ENCODE data around the gene RMI2.

Gene RMI2

DNA sequence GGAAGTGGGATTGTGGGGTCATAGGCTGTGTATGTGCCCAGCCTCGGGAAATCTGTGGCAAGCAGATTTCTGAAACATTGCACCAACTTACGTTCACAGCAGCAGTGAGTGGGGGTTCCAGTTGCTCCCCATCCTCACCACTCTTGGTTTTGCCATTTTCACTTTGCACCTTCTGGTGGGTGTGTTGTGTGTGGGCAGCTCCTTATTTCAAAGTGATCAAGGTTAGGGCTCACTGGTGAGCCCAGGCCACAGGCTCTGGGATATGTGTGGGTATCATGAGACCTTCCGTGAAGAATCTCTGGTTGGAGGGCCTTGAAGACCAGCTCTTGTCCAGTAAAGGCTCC lies 34.7 kb upstream of the RMI2 start:
- DNase-seq: no peak

DNA sequence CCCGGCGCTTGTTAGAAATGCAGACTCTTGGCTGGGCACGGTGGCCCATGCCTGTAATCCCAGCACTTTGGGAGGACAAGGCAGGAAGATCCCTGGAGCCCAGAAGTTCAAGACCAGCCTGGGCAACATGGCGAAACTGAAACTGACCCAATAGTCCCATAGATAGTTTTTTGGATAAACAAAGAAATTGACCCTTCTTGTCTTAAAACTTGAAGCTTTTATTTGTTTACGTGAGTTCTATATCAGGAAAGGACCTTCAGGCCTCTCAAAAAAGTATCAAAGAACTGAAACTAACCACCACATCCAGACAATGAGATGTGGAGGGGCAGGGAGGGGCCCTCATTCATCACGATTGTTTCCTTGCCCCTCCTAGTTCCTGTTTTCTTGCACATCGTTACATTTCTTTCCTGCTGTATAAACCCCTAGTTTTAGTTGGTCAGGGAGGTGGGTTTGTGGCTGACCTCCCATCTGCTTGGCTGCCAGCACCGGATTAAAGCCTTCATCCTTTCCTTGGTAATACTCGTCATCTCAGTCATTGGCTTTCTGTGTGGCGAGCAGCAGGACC lies 34.2 kb upstream of the RMI2 start:
- peak; percentile 26 to 46 (median 37) for DNase-seq

DNA sequence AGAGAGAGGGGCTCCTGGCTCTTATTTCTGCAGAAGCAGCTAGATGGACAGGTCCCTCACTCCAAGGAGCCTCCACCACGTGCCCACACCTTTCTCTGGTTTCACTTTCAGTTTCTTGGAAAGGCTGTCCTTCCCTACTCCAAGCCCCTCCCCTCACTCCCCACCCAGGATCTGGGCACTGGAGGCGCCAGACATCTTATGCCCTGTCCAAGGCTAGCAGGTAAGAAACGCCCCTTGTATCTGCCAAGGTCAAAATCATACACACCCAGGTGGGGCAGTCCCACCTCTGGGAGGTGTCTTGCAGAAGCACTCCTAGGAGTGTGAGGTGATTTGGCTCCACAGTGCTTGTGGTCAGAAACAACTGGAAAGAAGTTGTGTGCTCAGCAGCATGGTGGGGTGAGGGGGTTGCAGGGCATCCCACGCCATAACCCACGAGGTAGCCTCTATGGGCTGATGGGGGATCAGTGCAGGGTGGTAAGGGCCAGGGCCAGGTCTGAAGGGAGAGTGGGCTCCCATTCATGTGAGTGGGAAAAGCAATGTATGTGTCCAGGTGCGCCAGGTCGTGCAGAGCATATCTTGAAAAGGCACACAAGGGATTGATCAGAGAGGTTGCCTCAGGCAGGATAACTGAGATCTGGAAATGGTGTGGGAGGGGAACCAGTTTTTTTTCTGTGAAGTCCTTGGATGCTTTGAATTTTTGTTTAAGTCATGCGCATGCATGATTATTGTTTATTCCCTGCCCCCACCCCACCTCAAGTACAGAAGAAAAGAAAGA lies 32.4 kb upstream of the RMI2 start:
- peak; percentile 12 to 48 (median 40) for DNase-seq

DNA sequence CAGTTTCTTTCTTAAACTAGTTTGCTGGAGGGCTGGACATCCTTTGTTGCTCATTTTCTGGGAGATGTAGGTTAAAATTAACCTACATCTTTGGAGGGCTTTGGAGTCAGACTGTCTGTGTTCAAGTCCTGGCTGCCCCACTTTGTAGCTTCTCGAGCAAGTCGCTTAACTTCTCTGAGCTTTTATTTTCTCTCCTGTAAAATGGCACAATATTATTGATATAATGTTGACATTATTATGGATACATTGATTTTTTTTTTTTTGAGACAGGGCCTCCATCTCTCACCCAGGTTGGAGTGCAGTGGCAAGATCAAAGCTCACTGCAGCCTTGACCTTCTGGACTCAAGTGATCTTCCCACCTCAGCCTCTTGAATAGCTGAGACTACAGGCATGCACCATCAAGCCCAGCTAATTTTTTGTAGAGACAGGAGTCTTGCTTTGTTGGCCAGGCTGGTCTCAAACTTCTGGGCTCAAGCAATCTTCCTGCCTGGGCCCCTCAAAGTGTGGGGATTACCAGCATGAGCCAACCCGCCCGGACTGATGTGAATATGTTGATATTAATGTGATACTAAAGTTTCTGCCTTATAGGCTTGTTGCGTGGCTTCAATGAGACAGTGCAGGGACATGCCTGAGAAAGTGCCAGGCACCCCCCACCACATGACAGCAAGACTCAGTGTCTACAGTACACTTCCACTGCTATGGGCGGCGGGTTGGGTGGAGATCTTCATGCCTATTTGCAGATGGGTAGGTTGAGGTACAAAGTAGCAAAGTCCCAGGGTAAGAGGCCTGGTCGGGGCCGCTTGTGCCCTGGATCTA lies 31.6 kb upstream of the RMI2 start:
- no peak for DNase-seq

DNA sequence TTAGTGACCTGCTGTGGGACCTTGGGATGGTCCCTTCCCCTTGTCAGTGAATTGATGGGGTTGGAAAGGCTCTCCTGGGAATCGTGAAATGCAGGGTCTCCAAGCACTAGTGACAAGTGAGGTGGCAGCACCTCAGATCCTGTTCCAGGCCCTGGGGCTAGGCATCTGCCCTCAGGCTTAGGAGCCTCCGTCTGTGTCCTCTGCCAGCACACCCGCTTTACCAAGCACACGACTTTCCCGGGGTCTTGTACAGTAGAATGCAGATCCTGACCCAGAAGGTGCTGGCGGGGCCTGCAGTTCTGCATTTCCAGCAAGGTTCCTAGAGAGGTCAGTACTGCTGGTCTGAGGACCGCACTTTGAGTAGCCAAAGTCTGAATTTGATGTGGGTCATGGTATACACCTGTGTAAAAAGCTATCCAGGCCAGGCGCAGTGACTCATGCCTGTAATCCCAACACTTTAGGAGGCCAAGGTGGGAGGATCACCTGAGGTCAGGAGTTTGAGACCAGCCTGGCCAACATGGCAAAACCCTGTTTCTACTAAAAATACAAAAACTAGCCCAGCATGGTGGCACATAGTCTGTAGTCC lies 30.9 kb upstream of the RMI2 start:
- no peak for DNase-seq

DNA sequence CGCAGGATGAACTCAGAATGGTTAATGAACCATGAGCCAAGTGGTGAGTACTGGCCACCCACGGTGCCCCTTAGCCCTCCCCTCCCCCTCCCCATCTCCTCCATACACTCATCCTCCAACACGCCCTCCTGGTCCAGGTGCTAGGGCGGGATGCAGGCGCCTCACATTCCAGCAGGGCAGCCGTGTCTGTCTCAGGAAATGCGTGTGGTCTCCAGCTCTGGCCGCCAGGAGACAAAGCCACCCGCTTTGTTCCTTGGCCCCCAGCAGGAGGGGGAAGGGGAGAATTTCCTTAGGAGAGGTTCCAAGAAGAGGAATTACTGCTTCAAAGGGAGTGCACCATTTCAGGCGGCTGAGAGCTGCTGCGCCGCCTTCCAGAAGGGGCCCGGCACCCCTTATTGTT lies 29.7 kb upstream of the RMI2 start:
- DNase-seq: no peak

DNA sequence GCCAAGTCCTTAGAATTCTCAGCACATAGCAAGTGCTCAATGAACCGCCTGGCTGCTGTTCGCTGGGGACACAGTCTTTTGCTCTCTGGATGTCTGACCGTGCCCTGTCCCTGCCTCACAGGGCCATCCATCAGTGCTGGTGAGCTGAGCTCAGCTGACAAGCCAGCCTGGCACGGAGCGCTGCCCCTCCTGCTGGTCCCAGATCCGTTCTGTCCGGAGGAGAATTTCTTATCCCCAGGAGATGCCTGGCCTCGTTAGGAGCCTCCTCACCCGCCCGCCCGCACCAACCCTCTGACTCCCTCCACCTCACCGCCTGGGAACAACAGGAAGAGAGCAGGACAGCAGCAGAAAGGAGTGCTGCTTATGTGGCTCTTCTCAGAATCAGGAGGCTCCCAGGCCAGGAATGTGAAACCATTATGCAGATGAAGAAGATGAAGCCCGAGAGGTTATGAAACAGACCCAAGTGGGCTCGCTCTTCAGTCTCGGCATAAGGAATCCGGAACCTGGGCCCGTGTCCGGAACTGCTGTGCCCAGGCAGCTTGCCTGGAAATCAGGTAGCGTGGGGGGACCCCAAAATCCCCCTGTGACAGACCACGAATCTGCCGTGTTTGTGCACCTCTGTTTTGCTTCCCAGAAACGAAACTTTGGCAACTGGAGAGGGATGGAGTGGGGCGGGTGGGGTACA lies 28.8 kb upstream of the RMI2 start:
- no peak for DNase-seq

DNA sequence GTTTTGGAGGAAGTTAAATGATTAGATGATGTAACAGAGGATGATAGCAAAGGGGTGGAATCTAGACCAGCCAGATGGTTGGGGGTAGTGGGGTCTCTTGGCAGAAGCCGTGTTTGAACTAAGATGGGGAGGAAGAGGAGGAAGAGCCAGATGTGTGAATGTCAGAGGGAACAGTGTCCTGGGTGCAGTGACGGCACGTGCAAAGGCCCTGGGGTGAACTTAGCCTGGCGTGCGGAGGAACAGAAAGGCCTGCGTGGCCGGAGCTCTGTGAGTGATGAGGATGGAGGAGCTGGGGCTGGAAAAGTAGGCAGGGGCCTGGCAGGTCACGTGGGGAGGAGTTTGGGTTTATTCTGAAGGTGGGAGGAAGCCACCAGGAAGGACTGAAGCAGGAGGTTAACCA lies 26.4 kb upstream of the RMI2 start:
- no peak for DNase-seq

DNA sequence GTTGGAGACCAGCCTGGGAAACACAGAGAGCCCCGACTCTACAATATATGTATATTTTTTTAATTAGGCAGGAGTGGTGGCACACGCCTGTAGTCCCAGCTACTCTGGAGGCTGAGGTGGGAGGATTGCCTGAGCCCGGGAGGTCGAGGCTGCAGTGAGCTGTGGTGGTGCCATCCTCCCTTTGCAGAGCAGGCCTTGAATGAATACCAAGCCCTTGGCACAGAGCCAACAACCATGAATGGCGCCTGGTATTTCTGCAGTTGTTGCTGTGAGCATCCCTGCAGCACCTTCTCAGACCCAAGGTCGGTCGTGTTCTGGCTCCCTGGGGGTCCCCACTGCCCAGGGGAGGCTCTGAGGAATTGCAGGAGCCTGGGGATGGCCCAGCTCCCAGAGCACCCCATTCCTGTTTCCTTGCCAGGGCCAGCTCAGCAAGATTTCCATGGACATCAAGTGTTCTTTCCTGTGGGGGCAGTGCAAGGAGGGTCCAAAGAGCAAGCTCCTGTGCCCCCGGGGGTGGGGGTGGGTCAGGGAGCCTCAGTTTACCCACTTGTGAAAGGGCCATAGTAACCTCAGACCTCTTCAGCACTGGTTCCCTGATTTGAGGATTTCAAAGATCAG lies 25.6 kb upstream of the RMI2 start:
- peak in 1 of 3 donors; percentile 23 for DNase-seq

DNA sequence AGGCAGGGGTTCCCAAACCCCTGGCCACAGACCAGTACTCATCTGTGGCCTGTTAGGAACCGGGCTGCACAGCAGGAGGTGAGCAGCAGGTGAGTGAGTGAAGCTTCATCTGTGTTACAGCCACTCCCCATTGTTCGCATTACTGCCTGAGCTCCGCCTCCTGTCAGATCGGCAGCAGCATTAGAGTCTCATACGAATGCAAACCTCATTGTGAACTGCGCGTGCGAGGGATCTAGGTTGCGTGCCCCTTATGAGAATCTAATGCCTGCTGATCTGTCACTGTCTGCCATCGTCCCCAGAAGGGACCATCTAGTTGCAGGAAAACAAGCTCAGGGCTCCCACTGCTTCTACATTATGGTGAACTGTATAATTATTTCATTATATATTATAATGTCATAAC lies 25.1 kb upstream of the RMI2 start:
- DNase-seq: no peak

DNA sequence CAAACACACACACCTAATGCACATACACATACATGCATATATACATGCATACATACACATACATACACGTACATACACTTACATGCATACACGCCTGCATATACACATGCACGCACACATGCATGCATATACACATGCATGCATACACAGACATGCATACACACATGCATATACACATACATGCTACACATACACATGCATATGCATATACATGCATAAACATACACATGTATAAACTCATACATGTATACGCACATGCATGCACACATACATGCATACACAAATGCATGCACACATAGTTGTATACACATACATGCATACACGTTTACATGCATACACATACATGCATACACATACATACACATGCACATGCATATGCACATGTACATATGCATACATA lies 23.6 kb upstream of the RMI2 start:
- DNase-seq: no peak

DNA sequence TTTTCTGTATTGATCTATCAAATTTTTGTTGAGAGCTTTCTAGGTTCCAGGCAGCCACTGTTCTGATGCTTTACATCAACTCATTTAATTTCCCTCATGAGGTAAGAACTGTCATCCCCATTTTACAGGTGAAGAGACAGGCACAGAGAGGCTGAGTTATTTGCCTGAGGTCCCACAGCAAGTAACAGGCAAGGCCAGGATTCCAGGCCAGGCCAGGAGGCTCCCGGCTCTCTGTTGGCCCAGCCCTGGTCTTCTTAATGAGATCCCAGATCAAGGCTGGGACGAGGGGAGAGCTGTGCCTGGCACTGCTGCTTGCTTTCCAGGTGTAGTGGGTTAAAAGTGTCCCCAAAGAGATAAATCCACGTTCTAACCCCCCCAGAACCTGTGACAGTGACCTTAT lies 22.4 kb upstream of the RMI2 start:
- no peak for DNase-seq

DNA sequence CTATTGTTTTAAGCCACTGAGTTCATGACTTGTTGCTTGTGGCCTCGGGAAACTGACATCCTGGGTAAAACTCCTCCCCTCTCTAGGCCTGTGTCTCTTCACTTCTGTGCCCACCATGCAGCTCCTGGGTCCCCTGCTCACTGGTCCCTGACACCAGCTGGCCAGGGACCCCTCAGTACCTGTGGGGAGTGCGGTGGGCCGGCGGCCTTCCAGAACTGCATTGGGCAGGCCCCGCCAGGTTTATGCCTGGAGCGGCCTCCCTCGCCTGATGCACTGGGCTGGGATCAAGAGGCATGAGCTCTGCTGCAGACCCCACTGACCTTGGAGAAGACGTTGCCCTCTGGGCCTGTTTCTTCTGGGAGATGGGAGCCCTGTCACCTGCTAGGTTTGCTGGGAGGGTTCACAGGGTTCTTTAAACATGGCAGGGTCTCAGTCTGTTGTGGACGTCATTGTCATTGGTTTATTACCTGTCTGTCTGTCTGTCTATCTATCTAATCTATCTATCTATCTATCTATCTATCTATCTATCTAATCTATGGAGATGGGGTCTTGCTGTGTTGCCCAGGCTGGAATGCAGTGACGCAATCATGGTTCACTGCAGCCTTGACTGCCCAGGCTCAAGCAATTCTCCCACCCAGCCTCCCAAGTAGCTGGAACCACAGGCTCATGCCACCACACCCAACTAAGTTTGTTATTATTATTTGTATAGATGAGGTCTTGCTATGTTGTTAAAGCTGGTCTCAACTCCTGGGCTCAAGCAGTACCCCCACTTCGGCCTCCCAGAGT lies 21.5 kb upstream of the RMI2 start:
- DNase-seq: no peak

DNA sequence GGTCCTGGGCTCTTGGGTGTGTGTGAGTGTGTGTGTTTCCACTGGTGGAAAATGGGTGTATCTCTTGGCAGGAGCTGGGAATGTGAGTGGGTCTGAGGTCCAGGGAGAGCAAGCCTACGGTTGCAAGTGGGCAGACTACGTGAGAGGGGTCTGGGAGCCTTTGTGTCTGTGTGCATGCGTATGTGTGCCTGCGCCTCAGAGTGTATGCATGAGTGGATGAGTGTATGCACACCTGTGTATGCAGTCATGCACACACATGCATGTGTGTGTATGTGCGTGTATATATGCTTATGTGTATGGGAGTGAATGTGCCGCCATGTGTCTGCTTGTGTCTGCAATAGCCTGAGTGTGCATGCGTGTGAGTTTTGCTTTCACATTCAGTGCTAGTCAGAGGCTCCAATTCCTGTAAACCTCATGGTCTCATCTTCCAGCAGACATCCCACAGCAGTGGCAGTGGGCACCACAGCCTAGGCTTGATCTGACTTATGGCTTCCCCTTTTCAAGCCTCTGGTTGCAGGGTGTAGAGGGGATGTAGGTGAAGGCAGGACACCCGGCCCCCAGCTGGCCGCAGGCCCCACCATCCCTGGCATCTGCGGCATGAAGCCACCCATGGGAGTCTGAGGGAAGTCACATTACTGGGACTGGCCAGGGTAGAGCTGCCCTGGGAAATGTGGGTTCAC lies 19.7 kb upstream of the RMI2 start:
- DNase-seq: peak; percentile 50 to 82 (median 63)

DNA sequence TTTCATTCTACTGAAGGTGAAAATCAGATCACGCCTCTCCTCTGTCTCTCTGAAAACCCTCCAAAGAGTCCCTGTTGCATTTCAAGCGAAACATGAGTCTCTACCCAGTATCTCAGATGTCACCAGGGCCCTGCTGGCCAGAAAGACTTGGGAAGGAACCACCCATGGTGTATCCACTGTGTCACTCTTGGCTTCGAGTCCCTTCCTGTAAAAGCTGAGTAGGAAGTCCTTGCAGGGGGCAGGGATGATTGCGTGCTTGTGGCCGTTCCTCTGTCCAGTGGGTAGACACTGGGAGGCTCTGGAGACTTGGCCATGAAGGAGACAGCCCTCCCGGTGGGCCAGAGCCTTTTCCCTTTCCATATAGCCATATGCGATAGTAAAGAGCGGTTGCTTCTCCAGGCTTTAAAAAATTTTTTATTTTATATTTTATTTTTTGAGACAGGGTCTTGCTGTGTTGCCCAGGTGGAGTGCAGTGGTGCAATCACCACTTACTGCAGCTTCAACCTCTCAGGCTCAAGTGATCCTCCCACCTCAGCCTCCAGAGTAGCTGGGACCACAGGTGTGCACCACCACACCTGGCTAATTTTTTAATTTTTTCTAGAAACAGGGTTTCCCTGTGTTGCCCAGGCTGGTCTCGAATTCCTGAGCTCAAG lies 19.0 kb upstream of the RMI2 start:
- peak; percentile 72 to 84 (median 75) for DNase-seq

DNA sequence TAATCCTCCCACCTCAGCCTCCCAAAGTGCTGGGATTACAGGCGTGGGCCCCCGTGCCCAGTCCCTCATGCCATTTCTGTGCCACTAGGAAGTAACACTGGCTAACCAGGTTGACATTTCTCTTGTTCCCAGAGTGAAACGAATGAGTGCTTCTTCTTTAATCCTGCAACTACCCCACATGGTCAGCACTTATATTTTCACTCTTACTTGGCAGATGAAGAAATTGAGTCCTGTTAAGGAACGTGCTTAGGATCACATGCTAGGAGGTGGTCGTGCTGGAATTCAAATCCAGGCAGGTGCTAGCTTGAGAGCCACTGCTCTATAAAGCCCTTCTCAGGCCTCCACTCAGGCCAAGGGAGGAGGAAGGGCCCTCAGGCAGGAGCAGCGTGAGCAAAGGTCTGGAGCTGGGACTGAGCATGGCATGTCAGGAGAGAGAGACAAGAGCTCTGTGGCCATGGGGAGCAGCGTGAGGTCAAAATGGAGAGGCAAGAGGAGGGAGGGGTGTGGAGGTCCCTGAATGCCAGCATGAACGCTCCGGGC lies 18.5 kb upstream of the RMI2 start:
- no peak for DNase-seq

DNA sequence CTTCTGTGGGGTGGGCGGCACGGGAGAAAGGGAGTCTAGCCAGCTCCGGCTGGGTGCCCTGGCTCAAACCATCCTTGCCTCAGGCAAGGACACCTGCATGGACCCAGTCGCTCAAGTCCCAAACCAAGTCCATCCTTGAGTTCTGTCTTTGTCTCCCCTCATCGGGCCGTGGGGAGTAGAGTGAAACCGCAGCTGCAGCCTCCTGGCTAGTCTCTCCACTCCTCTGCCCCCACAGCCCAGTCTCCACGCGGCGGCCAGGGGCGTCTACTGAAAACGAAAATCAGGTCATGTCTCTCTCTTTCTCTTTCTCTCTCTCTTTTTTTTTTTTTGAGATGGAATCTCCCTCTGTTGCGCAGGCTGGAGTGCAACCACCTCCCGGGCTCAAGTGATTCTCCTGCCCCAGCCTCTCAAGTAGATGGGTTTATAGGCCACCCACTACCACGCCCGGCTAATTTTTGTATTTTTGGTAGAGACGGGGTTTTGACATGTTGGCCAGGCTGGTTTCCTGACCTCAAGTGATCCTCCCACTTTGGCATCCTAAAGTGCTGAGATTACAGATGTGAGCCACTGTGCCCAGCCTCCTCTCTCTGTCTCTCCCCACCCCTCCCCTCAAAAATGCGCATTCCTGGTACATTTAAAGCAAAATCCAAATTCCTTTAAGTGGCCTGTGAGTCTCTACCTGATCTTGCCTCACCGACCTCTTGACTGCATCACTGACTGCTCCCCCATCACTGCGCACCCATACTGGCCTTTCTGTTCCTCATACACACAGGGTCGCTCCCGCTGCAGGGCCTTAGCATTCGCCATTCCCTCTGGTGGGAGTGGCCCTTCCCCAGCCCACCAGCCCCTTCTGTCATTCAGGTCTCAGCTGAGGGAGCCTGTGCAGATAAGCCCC lies 17.7 kb upstream of the RMI2 start:
- no peak for DNase-seq

DNA sequence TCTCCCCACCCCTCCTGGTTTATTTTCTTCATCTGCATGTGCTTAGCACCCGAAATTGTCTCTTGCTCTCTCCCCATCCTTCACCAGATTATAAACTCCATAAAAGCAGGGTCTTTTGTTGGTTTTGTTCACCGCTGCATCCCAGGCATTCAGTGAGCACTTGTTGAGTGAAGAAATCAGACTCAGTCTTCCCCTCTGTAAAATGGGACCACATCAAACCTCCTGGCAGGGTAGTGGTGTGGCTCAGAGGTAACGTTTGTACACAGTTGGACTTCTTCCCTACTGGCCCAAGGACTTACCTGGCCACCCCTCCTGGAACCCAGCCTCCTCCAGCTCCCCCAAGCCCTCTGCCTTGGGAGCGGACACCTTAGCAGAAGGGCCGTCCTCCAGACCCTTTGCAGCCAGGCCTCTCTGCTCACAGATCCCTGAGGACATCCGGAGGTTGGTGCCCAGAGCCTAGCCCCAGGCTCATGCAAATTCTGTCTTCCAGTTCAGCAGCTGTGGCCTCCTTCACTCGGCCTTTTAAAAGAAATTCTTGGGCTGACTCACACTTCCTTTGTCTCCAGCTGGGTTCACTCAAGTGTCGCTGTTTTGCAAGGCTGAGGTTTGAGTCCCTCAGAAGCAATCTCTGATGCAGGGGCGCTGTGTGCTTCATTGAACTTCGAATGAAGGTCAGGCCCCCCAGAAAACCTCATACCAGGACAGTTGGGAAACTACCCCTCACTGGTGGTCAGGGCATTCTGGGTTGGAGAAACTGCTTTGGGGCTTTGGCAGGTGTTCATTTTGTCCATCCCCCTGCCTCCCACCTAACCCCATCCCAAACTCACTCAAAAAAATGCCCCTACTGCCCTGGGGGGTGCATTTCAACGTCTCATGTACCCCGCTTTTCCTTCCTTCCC lies 16.8 kb upstream of the RMI2 start:
- DNase-seq: peak; percentile 88 to 94 (median 94)

All from suppressor macrophage treated with lipopolysaccharide for 1 hour (primary cell).